Astrocyte (in vitro differentiated cells and primary cell): ENCODE results near the gene CCDC78. TPM values are rescaled to one million over a fixed set of nuclear protein-coding genes. Genes with fewer than 3 reads are reported as not detected.

Experiments
- DNase-seq: peaks from one replicate; pipeline ENCODE4 v3.0.0-alpha.2; 2010; ENCODE audit warnings: low read depth
- FAIRE-seq: peaks from 2 replicates; lab custom pipeline; 2011; peaks lifted over from hg19 to GRCh38; lab: Jason Lieb, UNC
- H2AFZ ChIP-seq: 2 replicates; pipeline ENCODE4 v1.6.0; 2012; ENCODE audit warnings: low read depth, low read length, inconsistent platforms
- H3K27ac ChIP-seq: 2 replicates; pipeline ENCODE4 v1.5.1; 2011; ENCODE audit warnings: low read depth, low read length, inconsistent platforms
- H3K27me3 ChIP-seq: 2 replicates; pipeline ENCODE4 v1.6.0; 2011; ENCODE audit warnings: low read length, inconsistent platforms; ENCODE audit not compliant: insufficient read depth
- H3K36me3 ChIP-seq: 2 replicates; pipeline ENCODE4 v1.5.1; 2011; ENCODE audit warnings: low read length, inconsistent platforms; ENCODE audit not compliant: insufficient read depth
- H3K4me1 ChIP-seq: 2 replicates; pipeline ENCODE4 v1.5.1; 2011; ENCODE audit warnings: low read length, inconsistent platforms; ENCODE audit not compliant: insufficient read depth
- H3K4me2 ChIP-seq: 2 replicates; pipeline ENCODE4 v1.6.0; 2012; ENCODE audit warnings: low read length, inconsistent platforms
- H3K4me3 ChIP-seq: 2 replicates; pipeline ENCODE4 v1.5.1; 2011; ENCODE audit warnings: low read depth, mild to moderate bottlenecking, low read length, inconsistent platforms; ENCODE audit not compliant: insufficient read depth
- H3K79me2 ChIP-seq: 2 replicates; pipeline ENCODE4 v1.6.0; 2012; ENCODE audit warnings: mild to moderate bottlenecking, low read length, inconsistent platforms; ENCODE audit not compliant: insufficient read depth
- H3K9ac ChIP-seq: 2 replicates; pipeline ENCODE4 v1.6.0; 2012; ENCODE audit warnings: mild to moderate bottlenecking, low read length, inconsistent platforms
- H3K9me3 ChIP-seq: 2 replicates; pipeline ENCODE4 v1.5.1; 2012; ENCODE audit warnings: low read depth, mild to moderate bottlenecking, low read length, inconsistent platforms; ENCODE audit not compliant: insufficient read depth
- H4K20me1 ChIP-seq: 2 replicates; pipeline ENCODE4 v1.6.0; 2012; ENCODE audit warnings: low read length, inconsistent platforms; ENCODE audit not compliant: insufficient read depth
- H3K27ac Mint-ChIP-seq: one replicate; pipeline ENCODE4 v1.8.0; 2021; ENCODE audit warnings: mild to moderate bottlenecking, mixed read lengths; ENCODE audit not compliant: unreplicated experiment
- H3K27me3 Mint-ChIP-seq: one replicate; pipeline ENCODE4 v1.8.0; 2021; ENCODE audit warnings: low read depth, mixed read lengths; ENCODE audit not compliant: unreplicated experiment
- H3K36me3 Mint-ChIP-seq: one replicate; pipeline ENCODE4 v1.8.0; 2021; ENCODE audit warnings: low read depth, mixed read lengths; ENCODE audit not compliant: unreplicated experiment
- H3K4me1 Mint-ChIP-seq: one replicate; pipeline ENCODE4 v1.8.0; 2021; ENCODE audit warnings: low read depth, mixed read lengths; ENCODE audit not compliant: unreplicated experiment
- H3K4me3 Mint-ChIP-seq: one replicate; pipeline ENCODE4 v1.8.0; 2021; ENCODE audit warnings: mild to moderate bottlenecking, moderate library complexity, mixed read lengths; ENCODE audit not compliant: unreplicated experiment
- H3K9me3 Mint-ChIP-seq: one replicate; pipeline ENCODE4 v1.8.0; 2021; ENCODE audit warnings: mild to moderate bottlenecking, mixed read lengths; ENCODE audit not compliant: unreplicated experiment
- EZH2 ChIP-seq: IDR thresholded peaks from 2 replicates; pipeline ENCODE4 v1.6.1; 2012; ENCODE audit warnings: mild to moderate bottlenecking, low read length, inconsistent platforms; ENCODE audit not compliant: insufficient read depth
- total RNA-seq: library from RNA; stranded (reverse); gene quantifications from 2 replicates; pipeline ENCODE4 v1.2.1, GENCODE V29; 2021
- TF ChIP-seq, protein P1 (sequence below): IDR thresholded peaks from 2 replicates; pipeline ENCODE4 v1.5.1; 2011; ENCODE audit warnings: low read depth, mild to moderate bottlenecking, inconsistent platforms, low read length, moderate library complexity; ENCODE audit not compliant: insufficient read depth

CCDC78 gene
- total RNA-seq, 1 donor from 2014 or later, result 4.7 TPM

- DNase-seq, result no peak
- Histone ChIP-seq H3K27me3 (no peaks in the 10 kb centered on the region), H3K4me1 (peaks cover 9% of the 10 kb centered on the region), H3K9me3 (no peaks in the 10 kb centered on the region), H3K4me2 (no peak overlapping the region), H3K9ac (no peak overlapping the region), H4K20me1 (peaks cover 5% of the 10 kb centered on the region), H2AFZ (no peak overlapping the region), H3K36me3 (peaks cover 6% of the 10 kb centered on the region), H3K27ac (no peak overlapping the region), H3K4me3 (no peak overlapping the region), H3K79me2 (peaks cover 11% of the 10 kb centered on the region)
- Mint-ChIP-seq H3K4me3 (no peak overlapping the region), H3K4me1 (peaks cover 2% of the 10 kb centered on the region), H3K27me3 (no peaks in the 10 kb centered on the region), H3K9me3 (no peaks in the 10 kb centered on the region), H3K36me3 (peaks cover 15% of the 10 kb centered on the region), H3K27ac (no peak overlapping the region)
- TF ChIP-seq, protein P1, sequence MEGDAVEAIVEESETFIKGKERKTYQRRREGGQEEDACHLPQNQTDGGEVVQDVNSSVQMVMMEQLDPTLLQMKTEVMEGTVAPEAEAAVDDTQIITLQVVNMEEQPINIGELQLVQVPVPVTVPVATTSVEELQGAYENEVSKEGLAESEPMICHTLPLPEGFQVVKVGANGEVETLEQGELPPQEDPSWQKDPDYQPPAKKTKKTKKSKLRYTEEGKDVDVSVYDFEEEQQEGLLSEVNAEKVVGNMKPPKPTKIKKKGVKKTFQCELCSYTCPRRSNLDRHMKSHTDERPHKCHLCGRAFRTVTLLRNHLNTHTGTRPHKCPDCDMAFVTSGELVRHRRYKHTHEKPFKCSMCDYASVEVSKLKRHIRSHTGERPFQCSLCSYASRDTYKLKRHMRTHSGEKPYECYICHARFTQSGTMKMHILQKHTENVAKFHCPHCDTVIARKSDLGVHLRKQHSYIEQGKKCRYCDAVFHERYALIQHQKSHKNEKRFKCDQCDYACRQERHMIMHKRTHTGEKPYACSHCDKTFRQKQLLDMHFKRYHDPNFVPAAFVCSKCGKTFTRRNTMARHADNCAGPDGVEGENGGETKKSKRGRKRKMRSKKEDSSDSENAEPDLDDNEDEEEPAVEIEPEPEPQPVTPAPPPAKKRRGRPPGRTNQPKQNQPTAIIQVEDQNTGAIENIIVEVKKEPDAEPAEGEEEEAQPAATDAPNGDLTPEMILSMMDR, result no peak
- TF ChIP-seq EZH2, result no peak
- no peak for FAIRE-seq
Measured at GRCh38 chr16:735982-736453, 9.8 kb upstream of the CCDC78 start.

DNA sequence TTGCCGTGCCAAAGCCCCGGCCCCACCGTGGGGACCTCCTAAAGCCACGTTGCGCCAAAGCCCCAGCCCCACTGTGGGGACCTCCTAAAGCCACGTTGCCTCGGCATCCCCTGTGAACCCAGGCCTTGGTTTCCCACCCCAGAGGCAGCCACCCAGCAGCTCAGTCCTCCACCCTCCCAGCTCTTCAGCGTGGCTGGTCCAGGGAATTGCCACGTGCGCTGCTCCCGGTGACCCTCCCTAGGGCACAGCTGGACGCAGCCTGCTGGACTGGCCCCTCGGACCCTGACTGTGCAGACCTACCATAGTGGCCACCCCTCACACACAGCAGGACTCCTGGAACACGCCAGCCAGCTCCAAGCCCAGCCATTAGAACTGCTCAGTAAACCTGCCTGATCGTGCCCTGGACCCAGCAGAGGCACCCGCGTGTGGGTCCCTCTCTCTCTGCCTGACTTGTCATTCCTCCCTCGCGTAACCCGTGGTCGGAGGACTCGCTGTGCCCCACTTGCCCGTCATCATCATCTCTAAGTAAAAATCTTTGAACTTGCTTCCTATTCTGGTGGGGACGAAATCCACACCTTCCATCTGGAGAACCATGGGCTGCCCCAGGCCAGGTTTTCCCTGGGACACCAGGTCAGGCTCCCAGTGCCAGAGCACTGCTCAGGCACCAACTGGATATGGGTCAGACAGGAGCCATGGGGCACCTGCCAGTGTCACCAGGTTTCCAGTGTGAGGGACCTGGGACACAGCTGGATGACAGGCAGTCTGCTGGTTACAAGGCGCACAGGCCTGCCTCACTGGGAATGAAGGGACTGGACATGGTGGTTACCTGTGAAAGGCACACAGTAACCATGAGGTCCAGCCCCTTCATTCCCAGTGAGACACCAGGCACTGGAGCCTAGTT, 9.0 kb upstream of the CCDC78 start:
- H3K27me3 Mint-ChIP-seq, result no peaks in the 10 kb centered on the region
- peaks cover 5% of the 10 kb centered on the region for H4K20me1 ChIP-seq
- no peak overlapping the region for H3K4me2 ChIP-seq
- H3K79me2 ChIP-seq, result peaks cover 9% of the 10 kb centered on the region
- peaks cover 15% of the 10 kb centered on the region for H3K36me3 Mint-ChIP-seq
- peaks cover 7% of the 10 kb centered on the region for H3K4me1 ChIP-seq
- H3K27ac ChIP-seq, result no peak overlapping the region
- TF ChIP-seq, protein P1, result no peak
- no peak for TF ChIP-seq EZH2
- no peaks in the 10 kb centered on the region for H3K27me3 ChIP-seq
- peaks cover 2% of the 10 kb centered on the region for H3K4me1 Mint-ChIP-seq
- no peak overlapping the region for H3K9ac ChIP-seq
- no peak overlapping the region for H3K4me3 ChIP-seq
- no peak for FAIRE-seq
- H3K36me3 ChIP-seq, result peaks cover 6% of the 10 kb centered on the region
- H3K9me3 ChIP-seq, result no peaks in the 10 kb centered on the region
- H2AFZ ChIP-seq, result no peak overlapping the region
- no peak overlapping the region for H3K4me3 Mint-ChIP-seq
- H3K27ac Mint-ChIP-seq, result peak overlapping the region; percentile 62
- no peaks in the 10 kb centered on the region for H3K9me3 Mint-ChIP-seq
- DNase-seq, result no peak
